NB4 (cell line): ENCODE data around the gene KCNMB3.

Source experiments
- CTCF ChIP-seq: IDR thresholded peaks from one replicate; pipeline ENCODE4 v1.5.1; 2012; ENCODE audit warnings: low read depth, low read length
- POLR2A ChIP-seq: IDR thresholded peaks from 2 replicates; pipeline ENCODE4 v1.6.1; 2011; ENCODE audit warnings: mild to moderate bottlenecking; ENCODE audit not compliant: insufficient read length; ENCODE audit errors: extremely low read depth
- TF ChIP-seq, protein P1 (sequence below): IDR thresholded peaks from 2 replicates; pipeline ENCODE4 v1.6.1; 2011; ENCODE audit warnings: low read depth, low read length

- no peak for TF ChIP-seq POLR2A
- TF ChIP-seq CTCF = no peak
- TF ChIP-seq, protein P1, sequence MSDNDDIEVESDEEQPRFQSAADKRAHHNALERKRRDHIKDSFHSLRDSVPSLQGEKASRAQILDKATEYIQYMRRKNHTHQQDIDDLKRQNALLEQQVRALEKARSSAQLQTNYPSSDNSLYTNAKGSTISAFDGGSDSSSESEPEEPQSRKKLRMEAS = no peak
Observed at GRCh38 chr3:179260949-179261765, 10.2 kb upstream of the KCNMB3 start.
